Activated CD8-positive, alpha-beta T cell treated with anti-CD3 and anti-CD28 coated beads for 36 hours (primary cell): Measurements from ENCODE around the gene FRMD8. TPM values are rescaled to one million over a fixed set of nuclear protein-coding genes. Genes with fewer than 3 reads are reported as not detected.

ENCODE experiments used
- ATAC-seq: fragments of 200-7000 bp; cut with Tn5 transposase; one replicate; pipeline ENCODE4 v1.10.0; 2021; ENCODE audit warnings: mild to moderate bottlenecking, moderate library complexity
- CTCF ChIA-PET: fragments of 350-600 bp; sonication (Branson Sonifier 250); formaldehyde crosslinking; loops from one replicate; lab custom pipeline; 2021; ENCODE audit warnings: antibody characterized with exemption; lab: Charles Lee
- POLR2A ChIA-PET: fragments of 350-600 bp; sonication (Branson Sonifier 250); formaldehyde crosslinking; loops from one replicate; lab custom pipeline; 2021; ENCODE audit warnings: antibody characterized with exemption; lab: Charles Lee
- DNase-seq: peaks from one replicate; pipeline ENCODE4 v3.0.0-alpha.2; 2020
- H3K27ac Mint-ChIP-seq: one replicate; pipeline ENCODE4 v1.8.0; 2021; ENCODE audit warnings: mild to moderate bottlenecking, mixed read lengths
- H3K27me3 Mint-ChIP-seq: one replicate; pipeline ENCODE4 v1.8.0; 2021; ENCODE audit warnings: mixed read lengths
- H3K36me3 Mint-ChIP-seq: one replicate; pipeline ENCODE4 v1.8.0; 2021; ENCODE audit warnings: low read depth, mixed read lengths
- H3K4me1 Mint-ChIP-seq: one replicate; pipeline ENCODE4 v1.8.0; 2021; ENCODE audit warnings: low read depth, mixed read lengths
- H3K4me3 Mint-ChIP-seq: one replicate; pipeline ENCODE4 v1.8.0; 2021; ENCODE audit warnings: mild to moderate bottlenecking, moderate library complexity, mixed read lengths
- H3K9me3 Mint-ChIP-seq: one replicate; pipeline ENCODE4 v1.8.0; 2021; ENCODE audit warnings: mixed read lengths
- intact Hi-C: fragments of 100-400 bp; cut with micrococcal nuclease; formaldehyde crosslinking; loops from one replicate; pipeline ENCODE4 v1.10.0; 2022
- total RNA-seq, 2 experiments: library from RNA; stranded (reverse); gene quantifications; one replicate each; pipeline ENCODE4 v1.2.3, GENCODE V29; 2021
- TF ChIP-seq, protein P1 (sequence below): fragments of 200-600 bp; IDR thresholded peaks from one replicate; pipeline ENCODE4 v1.8.0; 2022; ENCODE audit warnings: antibody characterized with exemption, mild to moderate bottlenecking

Gene FRMD8
- total RNA-seq, 2 experiments from 2014 or later, result 26.8 to 33.3 TPM

DNA sequence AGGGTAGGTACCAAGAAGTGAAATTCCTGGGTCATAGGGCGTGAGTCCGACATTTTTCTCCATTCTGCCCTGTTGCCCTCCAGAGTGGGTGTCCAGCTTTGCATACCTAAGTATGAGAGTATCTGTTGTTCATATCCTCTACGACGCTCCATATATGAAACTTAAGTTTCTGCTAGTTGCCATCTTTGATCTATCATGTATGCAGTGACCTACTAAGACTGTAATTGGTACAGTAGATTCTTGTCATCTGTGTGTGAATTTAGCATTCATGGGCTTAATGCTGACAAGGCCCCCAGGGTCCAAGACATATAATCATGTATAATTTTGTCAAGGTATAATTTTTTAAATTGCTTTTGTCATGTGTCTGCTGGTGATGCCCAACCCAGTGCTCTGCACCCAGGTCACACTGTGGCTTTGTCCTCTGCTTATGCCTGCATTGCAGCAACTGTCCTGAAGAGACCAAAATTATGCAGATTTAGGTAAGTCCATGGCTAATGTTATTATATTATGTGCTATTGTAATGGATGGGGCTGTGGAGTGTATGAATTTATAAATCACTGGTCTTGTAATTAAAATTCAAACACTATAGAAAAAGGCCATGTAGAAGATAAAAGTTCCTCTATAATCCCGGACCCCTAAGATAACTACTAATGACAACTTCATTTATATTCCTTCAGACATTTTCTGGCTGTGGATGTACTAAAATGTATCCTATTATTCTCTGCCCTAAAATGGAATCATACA, 48.4 kb downstream of the FRMD8 start:
- ChIA-PET POLR2A (interaction anchor here (1.2 to 3.4 kb wide), 6 partner anchors 10 to 71 kb away, joined by 4 to 41 read pairs (median 12); partner anchors contain the start of genes MALAT1 and NEAT1), CTCF (interaction anchor here (1.3 kb wide), 1 partner anchor 20 kb away, joined by 3 read pairs; no protein-coding TSS in a partner anchor)
- intact Hi-C loops, result no loop called here
- Mint-ChIP-seq H3K9me3 (no peaks in the 10 kb centered on the region), H3K27me3 (no peaks in the 10 kb centered on the region), H3K4me3 (no peak overlapping the region), H3K36me3 (peaks cover 74% of the 10 kb centered on the region), H3K4me1 (peaks cover 87% of the 10 kb centered on the region), H3K27ac (peak overlapping the region; percentile 63)
- no peak for DNase-seq
- TF ChIP-seq, protein P1, sequence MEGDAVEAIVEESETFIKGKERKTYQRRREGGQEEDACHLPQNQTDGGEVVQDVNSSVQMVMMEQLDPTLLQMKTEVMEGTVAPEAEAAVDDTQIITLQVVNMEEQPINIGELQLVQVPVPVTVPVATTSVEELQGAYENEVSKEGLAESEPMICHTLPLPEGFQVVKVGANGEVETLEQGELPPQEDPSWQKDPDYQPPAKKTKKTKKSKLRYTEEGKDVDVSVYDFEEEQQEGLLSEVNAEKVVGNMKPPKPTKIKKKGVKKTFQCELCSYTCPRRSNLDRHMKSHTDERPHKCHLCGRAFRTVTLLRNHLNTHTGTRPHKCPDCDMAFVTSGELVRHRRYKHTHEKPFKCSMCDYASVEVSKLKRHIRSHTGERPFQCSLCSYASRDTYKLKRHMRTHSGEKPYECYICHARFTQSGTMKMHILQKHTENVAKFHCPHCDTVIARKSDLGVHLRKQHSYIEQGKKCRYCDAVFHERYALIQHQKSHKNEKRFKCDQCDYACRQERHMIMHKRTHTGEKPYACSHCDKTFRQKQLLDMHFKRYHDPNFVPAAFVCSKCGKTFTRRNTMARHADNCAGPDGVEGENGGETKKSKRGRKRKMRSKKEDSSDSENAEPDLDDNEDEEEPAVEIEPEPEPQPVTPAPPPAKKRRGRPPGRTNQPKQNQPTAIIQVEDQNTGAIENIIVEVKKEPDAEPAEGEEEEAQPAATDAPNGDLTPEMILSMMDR, result no peak
- ATAC-seq, result no peak

DNA sequence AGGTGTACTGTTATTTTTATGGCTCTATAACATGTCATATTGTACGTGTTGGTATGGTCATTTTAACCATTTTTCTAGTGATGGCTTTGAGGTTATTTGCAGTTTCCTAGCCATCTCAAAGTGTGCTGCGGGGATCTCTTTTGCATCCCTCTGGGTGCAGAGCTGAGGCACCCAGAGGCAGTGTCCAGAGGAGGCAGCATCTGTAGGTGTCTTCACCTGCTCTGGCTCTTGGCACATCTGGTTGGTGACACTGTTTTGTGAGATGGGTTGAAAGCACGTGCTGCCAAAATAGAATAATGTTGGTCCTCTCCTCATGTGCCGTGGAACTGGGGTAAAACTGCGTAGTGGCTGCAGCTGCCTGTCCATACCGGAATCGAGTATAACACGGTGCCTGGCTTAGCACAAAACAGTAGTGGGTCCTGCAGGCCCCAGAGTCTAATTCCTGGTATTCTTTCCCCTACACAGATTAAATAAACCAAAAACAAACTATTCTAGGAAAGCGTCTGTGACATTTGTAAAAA, 49.0 kb downstream of the FRMD8 start:
- ATAC-seq (no peak), DNase-seq (no peak)
- H3K4me1 Mint-ChIP-seq, result peaks cover 87% of the 10 kb centered on the region
- H3K36me3 Mint-ChIP-seq, result peaks cover 71% of the 10 kb centered on the region
- H3K9me3 Mint-ChIP-seq, result no peaks in the 10 kb centered on the region
- ChIA-PET CTCF (no interaction called here), POLR2A (interaction anchor here (0.7 to 3.4 kb wide), 6 partner anchors 8 to 70 kb away, joined by 3 to 41 read pairs (median 10); partner anchors contain the start of genes MALAT1 and NEAT1)
- TF ChIP-seq, protein P1, result no peak
- intact Hi-C loops, result no loop called here
- H3K27me3 Mint-ChIP-seq, result no peaks in the 10 kb centered on the region
- peak overlapping the region; percentile 67 for H3K27ac Mint-ChIP-seq
- H3K4me3 Mint-ChIP-seq, result no peak overlapping the region

DNA sequence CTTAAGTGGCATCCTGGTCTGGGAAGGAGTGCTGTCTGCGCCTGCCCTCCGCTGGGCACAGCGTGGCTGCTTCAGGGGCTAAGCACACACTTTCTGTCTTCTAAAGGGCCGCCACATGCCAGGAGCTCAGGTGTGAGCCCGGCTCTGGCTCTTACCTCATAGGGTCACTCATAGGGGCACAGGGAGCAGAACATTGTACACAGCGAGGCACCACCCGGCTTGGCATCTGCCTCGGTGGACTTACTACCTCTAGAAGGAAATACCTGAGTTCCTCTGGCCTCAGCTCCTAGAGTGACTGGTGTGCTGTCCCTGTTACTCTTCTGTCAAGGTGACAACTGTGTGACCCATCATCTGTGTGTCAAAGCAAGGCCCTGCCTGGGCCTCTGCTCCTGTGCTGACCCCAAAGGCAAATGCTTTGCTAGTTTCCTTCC, 49.6 kb downstream of the FRMD8 start:
- TF ChIP-seq, protein P1, result no peak
- intact Hi-C loops, result no loop called here
- Mint-ChIP-seq H3K4me1 (peaks cover 86% of the 10 kb centered on the region), H3K27ac (peak overlapping the region; percentile 67), H3K4me3 (no peak overlapping the region), H3K9me3 (no peaks in the 10 kb centered on the region), H3K27me3 (no peaks in the 10 kb centered on the region), H3K36me3 (peaks cover 71% of the 10 kb centered on the region)
- no peak for DNase-seq
- peak; percentile 10 for ATAC-seq
- ChIA-PET CTCF (interaction anchor here (1.7 kb wide), 1 partner anchor 19 kb away, joined by 11 read pairs; no protein-coding TSS in a partner anchor), POLR2A (interaction anchor here (0.6 to 3.4 kb wide), 9 partner anchors 9 to 70 kb away, joined by 3 to 41 read pairs (median 5); partner anchors contain the start of genes MALAT1 and NEAT1)

DNA sequence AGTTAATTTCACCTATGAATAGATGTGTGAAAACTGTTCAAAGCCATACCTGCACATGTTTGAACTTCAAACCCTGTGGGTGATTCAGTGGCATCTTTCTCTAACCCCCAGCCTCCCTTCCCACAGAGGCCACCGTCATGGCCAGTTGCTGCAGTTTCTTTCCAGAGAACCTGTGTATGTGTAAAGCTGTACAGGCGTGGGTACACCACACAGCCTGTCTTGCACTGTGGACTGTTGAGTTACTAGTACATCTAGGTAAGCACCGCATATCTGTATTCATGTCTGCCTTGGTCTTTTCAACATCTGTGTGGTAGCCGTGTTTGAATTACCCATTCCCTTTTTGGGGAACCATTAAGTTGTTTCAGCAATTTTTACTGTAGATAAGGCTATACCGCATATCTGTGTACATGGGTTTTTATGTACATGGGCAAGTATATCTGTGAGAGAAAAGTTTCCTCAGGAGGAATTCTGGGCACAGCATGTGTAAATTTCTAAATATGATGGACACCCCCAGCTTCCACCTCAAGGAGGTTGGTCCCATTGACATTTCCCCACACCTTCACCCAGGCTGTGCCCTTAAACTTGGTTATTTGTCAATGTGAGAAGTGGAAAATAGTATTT, 50.1 kb downstream of the FRMD8 start:
- TF ChIP-seq, protein P1, result no peak
- DNase-seq (peak; percentile 45), ATAC-seq (peak; percentile 15)
- CTCF ChIA-PET, result interaction anchor here (1.0 to 1.8 kb wide), 4 partner anchors 10 to 63 kb away, joined by 3 to 11 read pairs (median 4); no protein-coding TSS in a partner anchor
- intact Hi-C loops, result no loop called here
- peaks cover 85% of the 10 kb centered on the region for H3K4me1 Mint-ChIP-seq
- H3K36me3 Mint-ChIP-seq, result peaks cover 73% of the 10 kb centered on the region
- peak overlapping the region; percentile 67 for H3K27ac Mint-ChIP-seq
- H3K9me3 Mint-ChIP-seq, result no peaks in the 10 kb centered on the region
- POLR2A ChIA-PET, result interaction anchor here (0.5 to 3.4 kb wide), 14 partner anchors 10 to 74 kb away, joined by 3 to 41 read pairs (median 5); partner anchors contain the start of genes MALAT1 and NEAT1
- no peak overlapping the region for H3K4me3 Mint-ChIP-seq
- no peaks in the 10 kb centered on the region for H3K27me3 Mint-ChIP-seq
